HCEC 1CT (cell line): ENCODE data around the gene CDX1.
A peak's percentile ranks its signal among the peaks of the same experiment; 100 is the strongest.

Source experiments
- DNase-seq: peaks from one replicate; pipeline ENCODE4 v3.0.0-alpha.2; 2017

CDX1 gene

DNA sequence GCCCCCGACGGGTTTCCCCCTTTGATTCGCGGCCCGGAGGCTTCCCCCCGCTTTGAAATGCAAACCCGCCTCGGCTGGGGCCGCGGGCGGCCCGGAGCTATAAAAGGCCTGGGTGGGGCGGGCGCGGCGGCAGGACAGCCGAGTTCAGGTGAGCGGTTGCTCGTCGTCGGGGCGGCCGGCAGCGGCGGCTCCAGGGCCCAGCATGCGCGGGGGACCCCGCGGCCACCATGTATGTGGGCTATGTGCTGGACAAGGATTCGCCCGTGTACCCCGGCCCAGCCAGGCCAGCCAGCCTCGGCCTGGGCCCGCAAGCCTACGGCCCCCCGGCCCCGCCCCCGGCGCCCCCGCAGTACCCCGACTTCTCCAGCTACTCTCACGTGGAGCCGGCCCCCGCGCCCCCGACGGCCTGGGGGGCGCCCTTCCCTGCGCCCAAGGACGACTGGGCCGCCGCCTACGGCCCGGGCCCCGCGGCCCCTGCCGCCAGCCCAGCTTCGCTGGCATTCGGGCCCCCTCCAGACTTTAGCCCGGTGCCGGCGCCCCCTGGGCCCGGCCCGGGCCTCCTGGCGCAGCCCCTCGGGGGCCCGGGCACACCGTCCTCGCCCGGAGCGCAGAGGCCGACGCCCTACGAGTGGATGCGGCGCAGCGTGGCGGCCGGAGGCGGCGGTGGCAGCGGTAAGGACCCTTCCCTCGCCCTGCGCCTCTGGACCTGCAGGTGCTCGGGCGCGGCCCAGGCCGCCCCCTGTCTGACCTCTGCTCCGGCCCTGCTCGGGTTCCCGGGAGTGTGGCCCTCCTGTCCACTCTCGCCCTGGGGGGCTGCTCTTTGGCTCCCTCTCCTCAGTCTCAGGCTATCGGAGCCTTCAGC lies at the start of gene CDX1:
Gene CDX1 (plus strand): TSS at position 129 of the 862 bp plus-strand sequence. CDS start 99 bp downstream, at position 228.
- DNase-seq, result no peak

DNA sequence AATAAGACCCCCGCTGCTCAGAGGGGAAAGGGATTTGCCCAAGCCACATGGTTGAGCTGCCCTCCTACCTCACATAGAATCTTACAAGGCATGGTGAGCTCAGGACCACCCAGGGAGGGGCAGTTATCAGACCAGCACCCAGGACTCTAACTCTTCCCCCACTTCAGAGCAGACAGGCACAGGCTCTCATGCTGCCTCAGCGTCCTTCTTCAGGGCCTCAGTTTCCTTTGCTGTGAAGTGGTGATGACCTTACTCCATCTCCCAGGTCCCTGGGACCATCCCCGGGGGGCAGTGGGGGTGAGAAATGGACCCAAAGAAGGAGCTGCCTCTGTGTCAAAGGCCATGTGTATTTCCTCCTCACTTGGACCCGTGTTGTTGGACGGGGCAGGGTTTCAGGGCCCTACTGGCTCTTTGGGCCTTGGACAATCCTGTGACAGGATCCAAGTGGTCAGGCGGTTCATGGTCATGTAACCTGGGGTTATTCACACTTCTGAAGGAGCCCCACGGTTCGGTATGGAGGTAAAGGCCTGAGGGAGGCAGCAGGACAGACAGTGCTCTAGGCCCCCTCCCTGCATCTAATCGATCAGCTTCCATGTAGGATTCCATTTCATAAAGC lies 48.5 kb upstream of the CDX1 start:
- DNase-seq, result no peak

DNA sequence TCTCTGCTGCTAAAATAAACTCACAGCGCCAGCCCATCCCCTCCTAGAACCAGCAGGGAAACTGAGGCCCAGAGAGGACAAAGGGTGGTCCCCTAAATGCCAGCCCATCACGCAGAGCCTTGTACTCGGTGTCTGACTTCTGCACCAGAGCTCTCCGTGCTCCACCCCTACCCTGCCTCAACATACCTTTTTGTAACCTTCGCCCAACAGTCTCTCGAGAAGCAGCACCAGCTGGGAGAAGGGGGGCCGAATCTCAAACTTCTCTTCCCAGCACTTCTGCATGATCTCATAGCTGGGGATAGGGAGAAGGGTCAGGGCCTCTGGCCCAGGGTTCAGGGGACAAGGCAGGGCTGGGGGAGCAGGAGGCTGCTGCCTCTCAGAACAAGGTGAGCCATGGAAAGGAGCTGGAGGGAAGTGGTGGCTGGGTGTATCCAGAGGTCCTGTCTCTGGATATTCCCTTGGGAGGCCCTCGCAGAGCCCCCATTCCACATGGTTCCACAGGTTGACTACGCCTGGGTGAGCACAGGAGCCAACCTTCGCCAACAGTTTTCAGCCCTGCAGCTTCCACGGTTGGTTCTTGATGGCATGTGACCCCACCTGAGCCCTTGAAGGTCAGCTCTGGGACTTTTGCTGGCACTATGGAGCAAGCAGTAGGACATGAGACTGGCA lies 47.9 kb upstream of the CDX1 start:
- no peak for DNase-seq

GRCh38 chr5:150119421-150120061 lies 47.0 kb upstream of the CDX1 start:
- DNase-seq, result no peak

DNA sequence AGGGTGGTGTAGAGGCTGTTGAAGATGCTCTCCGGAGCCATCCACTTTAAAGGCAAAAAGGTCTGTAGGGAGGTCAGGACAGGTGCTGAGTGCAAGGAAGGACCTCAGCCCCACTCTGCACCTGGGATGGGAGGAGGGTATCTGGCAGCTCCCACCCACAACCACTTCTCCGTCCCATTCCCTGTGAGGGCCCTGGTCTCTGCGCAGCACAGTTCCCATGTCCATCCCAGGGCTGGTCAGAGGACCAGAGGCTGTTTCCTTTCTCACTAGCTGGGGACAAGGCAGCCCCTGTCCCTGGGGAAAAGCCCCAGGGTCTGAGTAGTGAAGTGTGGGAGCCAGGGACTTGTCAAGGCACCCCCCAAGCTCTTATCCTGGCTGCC lies 46.5 kb upstream of the CDX1 start:
- DNase-seq, result no peak

DNA sequence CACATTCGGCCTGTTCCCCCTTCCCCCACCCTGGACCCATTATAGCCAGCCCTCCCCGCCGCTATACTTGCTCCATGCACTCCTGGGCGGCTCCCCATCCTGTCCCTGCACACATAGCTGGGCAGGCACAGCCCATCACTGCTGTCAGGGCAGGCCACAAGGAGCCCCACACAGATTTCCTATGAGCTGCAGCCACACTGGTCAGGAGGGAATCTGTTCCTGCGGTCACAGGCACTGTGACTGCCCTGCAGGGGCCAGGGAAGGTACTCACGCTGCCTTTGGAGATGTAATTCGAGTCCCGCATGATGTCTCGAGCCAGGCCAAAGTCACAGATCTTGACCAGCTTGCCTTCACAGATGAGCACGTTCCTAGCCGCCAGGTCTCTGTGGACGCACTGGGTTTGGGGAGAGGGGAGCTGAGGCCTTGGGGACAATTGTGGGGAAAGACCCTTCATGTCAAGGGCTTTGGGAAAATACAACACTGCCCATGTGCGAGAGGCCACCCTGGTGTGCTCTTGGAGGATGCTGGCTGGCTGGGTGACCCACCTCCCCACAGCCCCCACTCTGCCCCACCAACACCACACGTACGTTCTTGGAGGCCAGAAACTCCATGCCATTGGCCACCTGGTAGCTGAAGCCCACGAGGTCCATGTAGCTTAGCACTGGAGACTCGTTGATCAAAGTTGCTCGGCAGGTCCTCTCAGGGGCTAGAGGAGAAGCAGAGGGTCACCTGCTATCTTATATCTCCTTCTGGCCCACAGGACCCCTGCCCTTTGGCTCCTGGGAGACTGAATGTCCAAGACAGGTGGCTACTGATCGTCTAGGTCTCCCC lies 45.7 kb upstream of the CDX1 start:
- DNase-seq, result no peak

GRCh38 chr5:150121448-150122157 lies 45.0 kb upstream of the CDX1 start:
- no peak for DNase-seq

DNA sequence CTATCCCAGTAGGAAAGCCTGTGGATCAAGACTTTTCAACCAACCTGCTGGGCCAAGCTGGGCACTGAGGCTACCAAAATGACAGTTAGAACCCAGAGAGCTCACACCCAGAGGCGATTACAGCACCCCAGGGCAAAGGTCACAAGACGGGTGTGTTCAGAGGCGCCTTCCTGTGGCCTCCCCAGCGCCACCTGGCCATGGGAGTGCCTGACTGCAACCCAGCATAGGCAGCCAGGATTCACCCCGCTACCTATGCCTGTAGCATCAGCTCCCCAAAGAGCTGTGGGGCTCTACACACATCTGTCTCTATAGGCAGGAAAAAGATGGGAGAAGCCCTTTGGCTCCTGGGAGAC lies 44.4 kb upstream of the CDX1 start:
- peak; percentile 32 for DNase-seq

GRCh38 chr5:150122536-150123481 lies 43.8 kb upstream of the CDX1 start:
- no peak for DNase-seq

DNA sequence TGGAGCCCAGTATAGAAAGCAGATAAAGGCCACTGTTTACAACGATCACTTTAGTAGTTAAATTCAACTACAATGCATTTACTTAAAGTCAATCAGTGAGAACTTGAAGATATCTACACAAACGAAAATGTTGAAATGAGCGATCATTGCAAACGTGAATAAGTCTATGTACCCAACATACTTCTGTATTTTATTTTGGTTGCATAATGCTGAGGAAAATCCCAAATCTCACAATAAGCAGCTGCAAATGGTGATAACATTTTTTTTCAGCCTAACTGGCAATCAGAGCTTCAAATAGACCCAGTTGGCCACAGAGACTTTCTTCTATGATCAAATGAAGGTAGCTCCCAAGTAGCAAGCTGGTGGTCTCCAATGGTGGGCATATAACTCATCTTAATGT lies 43.0 kb upstream of the CDX1 start:
- DNase-seq, result no peak

DNA sequence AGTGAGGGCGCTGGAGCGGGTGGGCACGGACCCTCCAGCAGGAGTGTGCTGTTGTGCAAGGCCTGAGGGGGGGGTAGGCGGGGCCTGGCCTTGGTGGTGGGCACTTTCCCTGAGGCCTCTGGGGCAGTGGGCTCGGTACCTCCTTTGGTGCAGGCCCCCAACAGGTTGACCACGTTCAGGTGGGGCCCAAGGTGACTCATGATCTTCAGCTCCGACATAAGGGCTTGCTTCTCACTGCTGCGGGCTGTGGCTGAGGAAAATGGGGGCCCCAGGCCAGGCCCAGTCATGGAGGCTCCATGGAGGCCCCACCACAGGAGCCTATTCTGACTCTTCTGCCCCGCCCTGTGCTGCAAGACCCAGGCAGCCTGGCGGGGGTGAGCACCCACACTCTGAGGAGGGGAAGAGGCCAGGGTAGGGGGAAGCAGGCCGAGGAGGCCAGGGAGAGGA lies 42.4 kb upstream of the CDX1 start:
- DNase-seq, result no peak

- no peak for DNase-seq
Measured at GRCh38 chr5:150124596-150124995, 42.0 kb upstream of the CDX1 start.

GRCh38 chr5:150125334-150125733 lies 41.2 kb upstream of the CDX1 start:
- no peak for DNase-seq

DNA sequence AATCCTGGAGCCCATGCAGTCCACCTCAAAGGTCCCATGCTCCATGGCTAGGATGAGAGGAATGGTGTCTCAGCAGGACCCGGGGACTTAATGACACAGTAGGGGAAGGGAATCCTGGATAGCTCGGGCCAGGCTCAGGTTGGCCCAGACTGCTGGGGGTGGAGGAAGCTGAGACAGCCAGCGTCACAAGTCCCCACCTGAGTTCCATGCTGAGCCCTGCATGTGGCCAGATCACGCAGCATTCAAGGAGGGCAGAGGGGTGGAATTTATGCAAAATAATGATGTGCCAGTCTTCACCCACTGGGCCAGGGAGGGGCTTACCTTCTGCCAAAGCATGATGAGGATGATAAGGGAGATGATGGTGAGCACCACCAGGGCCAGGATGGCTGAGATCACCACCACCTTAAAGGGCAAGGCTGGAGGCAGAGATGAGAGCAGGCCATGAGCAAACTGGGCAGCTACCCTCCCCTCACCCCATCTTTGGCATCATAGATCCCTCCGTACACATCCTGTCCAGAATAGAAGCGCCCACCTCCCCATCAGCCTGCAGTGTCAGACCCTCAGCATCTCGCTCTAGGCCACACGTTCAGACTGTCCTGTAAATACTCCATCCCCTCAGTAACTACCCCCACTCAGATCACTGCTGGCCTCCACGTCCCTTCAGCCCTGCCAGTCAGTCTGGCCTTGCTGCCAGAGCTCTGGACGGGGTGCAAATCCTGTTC lies 40.2 kb upstream of the CDX1 start:
- DNase-seq, result no peak

DNA sequence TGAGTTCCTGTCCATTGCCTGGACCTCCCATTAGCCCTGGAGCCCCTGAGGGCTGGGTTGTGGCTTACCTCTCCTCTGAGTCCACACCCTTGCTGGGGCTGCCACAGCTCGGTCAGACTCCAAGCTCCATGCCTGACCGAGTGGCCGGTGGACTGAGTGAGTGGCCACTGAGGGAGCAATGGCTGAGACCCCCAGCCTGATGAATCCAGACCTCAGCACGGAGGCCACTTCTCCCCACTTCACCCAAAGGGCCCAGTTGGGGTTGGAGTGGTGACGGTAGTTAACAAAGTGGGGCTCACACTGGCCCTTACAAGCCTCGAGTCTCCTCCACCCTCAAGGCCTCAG lies 39.7 kb upstream of the CDX1 start:
- DNase-seq, result no peak

DNA sequence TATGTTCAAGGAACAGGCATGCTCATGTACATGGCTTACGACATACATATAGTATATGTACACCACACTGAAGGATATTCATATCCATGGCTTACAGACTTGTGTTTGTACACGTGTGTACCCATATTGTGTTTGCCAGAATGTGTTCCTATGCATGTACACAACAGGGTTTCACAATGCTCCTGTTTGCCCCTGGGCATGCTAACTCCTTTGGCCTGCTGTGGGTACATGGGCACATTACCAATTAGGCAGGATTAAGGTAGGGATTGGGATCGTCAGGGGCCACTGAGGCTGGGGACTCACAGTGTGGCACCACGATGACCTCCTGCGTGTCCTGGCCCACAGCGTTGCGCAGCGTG lies 37.1 kb upstream of the CDX1 start:
- DNase-seq, result no peak

DNA sequence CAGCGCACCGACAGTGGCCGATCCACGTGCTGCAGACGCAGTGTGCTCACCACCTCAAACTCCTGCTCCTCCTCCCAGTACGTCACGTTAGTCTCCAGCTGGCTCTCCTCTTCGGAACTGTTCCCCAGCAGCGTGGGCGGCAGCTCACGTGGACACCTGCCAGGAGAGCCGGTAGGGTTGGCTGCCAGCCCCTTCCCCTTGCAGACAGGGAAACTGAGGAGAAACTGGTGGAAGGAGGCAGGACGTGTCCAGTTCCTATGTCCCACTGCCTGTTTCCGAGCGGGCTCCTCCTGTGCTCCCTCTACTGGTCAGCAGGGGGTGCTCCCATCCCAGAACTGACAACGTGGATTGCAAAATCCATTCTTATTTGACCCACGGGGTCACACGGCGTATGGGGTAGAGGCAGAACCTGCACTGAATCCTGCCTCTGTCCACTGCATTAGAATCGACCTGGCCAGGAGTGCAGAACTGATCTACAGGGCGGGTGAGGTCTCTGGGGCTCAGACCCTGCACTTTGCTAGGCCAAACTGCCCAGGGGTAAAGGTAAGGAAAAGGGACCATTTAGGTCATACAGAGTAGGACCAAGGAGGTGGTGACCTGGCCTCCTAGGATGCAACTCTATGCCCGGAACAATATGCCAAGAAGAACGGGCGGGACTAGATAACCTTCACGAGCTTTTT lies 36.6 kb upstream of the CDX1 start:
- peak; percentile 74 for DNase-seq

DNA sequence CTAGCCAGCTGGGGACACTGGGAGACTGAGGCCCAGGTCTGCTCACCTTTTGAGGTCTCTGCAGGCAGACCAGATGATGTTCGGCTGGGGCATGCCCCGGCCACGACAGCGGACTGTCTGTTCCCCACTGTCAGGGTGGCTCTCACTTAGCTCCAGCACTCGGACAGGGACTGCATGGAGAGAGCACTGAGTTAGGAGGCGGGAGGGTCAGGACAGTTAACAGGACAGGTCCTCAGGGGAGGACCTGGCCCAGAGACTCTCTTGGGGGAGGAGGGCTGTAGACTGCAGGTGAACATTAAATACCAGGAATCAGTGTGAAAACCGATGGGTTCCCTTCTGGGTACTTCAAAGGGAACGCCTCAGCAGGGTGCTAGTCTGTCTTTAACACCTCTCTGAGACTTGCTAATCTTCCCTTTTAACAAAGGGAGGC lies 36.1 kb upstream of the CDX1 start:
- DNase-seq, result no peak

GRCh38 chr5:150131461-150131860 lies 35.1 kb upstream of the CDX1 start:
- DNase-seq, result no peak
